Limb (tissue), 2 donors: ENCODE results near the gene CAND2.
A peak's percentile ranks its signal among the peaks of the same experiment; 100 is the strongest.
"Not testable (repeated sequence)": the region's sequence is repeated elsewhere in the genome, so short reads cannot be mapped to it uniquely, and the experiment has no call there.

ENCODE experiments used
- DNase-seq, 2 donors: peaks; one replicate each; pipeline ENCODE4 v3.0.0-alpha.2; 2016; ENCODE audit errors: extremely low spot score in 2 of 2

The CAND2 gene

DNA sequence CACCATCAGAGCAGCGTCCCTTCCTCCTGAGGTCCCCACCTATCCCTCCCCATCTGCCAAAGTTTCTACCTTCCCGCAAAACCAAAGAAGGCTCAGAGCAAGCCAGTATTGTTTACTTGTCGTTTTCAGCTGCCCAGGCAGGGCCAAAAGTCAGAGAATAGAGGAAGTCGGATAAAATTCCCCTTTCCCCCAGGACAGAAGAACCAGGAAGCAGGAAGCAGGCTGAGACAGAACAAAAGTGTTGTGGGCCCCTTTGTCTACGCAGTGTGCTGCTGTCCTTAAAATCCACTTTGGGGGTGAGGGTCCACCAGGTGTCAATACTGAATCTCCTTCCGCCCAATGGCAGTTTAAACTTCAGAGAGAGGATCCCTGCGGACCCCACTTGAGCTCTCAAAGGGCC, 63.4 kb downstream of the CAND2 start:
- DNase-seq: no peak

DNA sequence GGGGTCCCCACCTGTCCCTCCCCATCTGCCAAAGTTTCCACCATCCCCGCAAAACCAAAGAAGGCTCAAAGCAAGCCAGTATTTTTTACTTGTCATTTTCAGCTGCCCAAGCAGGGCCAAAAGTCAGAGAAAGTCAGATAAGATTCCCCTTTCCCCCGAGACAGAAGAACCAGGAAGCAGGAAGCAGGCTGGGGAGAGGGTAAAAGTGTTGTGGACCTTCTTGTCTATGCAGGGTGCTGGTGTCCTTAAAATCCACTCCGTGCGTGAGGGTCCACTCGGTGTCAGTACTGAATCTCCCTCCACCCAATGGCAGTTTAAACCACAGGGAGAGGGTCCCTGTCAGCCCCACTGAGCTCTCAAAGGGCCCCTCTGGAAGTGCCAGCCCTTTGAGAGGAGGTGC, 65.1 kb downstream of the CAND2 start:
- DNase-seq: no peak

DNA sequence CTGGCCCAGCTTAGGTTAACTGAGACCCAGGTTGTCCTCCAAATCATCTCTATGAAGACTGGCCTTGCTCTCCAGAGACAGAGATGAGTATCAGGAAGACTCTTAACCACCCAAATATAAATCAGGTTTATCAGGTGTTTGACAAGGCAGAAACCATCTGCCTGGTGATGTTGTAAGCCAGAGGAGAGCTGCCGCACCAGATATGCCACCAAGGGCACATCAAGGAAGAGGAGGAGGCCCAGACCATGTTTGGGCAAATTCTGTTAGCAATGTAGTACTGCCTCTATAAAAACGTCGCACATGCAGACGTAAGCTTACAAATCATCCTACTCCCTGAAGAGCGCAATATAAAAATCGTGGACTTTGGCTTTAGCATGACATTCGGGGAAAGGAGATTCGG, 65.9 kb downstream of the CAND2 start:
- DNase-seq: no peak

DNA sequence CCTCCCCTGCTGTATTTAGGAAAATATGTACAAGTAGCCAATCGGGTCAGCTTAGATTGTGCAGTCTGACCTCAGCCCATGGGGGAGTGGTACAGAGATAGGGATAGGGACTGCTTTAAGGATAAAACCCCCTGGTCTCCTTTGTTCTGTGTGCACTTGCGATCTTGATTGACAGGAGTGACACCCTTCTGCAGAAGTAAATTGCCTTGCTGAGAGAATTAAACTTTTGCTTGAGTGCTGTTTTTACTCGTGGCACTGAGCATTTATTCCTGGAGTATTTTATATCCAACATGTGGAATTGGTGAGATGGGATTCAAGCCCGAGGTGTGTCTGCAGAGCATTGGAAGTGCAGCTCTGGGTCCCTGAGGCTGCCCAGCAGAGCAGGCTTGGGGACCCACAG, 68.8 kb downstream of the CAND2 start:
- no peak for DNase-seq

DNA sequence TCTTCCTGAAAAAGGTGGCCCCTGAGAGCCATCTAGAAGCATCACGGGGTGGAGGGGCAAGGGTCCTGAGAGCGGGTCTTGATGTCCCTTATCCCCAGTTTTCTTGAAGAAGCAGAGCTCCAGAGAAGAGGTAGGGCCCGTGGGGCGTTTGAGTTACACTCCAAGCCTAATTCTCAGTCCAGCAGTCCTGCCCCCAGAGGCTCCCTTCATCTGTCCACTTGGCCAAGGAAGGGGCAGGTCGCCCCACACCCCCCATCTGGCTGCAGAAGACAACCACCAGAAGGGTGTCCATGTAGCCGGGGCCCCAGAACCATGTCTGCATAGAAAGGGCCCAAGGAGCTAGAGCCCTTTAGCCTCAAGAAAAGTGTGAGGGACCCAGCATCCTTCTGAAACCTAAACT, 70.4 kb downstream of the CAND2 start:
- DNase-seq: no peak

DNA sequence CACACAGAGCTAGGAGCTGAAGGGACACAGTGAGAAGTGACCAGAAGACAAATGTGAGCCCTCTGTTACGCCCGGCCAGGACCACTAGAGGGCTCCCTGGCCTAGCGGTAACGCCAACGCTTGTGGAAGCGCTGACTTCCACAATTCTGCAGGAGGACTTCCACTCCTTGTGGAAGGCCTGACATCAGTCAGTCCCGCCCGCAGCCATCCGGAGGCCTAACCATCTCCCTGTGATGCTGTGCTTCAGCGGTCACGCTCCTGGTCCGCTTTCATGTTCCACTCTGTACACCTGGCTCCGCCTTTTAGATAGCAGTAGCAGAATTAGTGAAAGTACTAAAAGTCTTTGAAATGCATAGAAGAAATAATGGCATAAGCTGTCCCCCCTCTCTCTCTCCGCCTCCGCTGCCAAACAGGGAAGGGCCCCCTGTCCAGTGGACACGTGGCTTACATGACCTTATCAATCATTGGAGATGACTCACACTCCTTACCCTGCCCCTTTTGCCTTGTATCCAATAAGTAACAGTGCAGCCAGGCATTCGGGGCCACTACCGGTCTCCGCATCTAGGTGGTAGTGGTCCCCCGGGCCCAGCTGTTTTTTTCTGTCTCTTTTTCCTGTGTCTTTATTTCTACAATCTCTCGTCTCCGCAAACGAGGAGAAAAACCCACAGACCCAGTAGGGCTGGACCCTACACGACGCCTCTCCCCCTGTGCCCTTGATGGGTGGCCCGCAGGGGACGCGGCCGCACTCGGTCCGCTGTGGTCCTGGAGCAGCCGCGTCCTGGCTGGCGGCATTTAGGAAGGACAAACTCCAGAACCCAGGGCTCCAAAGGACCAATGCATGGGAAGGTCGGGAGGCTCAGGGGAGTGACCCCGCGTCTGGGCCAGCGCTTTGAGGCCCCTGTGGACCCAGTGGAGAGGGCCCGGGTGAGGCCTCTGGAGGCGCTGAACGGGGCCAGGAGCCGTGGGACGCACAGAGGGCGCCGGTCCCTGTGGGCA, 71.9 kb downstream of the CAND2 start:
- peak; percentile 86 to 88 for DNase-seq

DNA sequence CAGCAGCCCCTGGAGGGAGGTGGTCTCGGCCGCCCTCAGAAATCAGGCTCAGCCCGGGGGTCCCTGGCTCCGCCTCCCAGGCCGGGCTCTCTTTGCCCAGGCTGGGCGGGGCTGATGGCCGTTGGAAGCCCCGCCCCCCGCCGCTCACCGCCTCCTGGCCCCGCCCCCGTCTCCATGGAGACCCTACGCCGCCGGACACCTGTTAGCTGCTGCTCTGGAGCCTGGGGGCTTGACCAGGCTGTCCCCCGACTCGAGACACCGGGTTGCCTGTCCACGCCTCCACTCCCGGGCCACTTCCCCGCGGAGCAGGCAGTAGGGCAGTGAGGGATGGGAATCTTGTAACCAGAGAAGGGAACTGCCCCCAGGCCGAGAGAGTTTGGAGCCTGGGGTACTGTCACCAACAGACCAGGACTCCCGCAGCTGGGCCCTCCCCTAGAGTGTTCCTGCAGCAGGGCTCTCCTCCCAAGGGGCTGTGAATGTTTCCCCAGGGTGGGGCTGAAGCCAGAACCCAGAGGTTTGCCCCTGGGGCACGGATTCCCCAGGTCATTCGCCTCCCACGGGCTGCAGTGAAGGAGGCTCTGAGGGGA, 72.6 kb downstream of the CAND2 start:
- peak in 1 of 2 donors; percentile 77 for DNase-seq

DNA sequence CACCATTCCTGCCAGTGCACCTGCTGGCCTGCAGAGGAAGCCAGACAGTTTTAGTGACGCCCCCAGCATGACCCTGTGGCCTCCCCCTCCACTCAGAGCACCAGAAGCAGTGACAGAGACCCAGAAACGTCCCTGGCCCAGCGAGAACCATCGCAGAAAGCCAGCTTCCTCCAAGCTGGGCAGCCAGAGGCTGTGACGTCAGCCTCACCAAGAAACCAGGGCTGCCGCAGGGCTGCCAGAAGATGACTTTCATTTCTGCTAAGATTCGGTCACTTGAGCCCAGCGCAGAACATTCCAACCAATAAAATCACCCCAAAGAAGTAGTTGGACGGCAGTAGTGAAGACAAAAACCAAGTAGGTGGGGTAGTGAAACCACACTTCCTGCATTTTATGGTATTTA, 74.5 kb downstream of the CAND2 start:
- DNase-seq: no peak

DNA sequence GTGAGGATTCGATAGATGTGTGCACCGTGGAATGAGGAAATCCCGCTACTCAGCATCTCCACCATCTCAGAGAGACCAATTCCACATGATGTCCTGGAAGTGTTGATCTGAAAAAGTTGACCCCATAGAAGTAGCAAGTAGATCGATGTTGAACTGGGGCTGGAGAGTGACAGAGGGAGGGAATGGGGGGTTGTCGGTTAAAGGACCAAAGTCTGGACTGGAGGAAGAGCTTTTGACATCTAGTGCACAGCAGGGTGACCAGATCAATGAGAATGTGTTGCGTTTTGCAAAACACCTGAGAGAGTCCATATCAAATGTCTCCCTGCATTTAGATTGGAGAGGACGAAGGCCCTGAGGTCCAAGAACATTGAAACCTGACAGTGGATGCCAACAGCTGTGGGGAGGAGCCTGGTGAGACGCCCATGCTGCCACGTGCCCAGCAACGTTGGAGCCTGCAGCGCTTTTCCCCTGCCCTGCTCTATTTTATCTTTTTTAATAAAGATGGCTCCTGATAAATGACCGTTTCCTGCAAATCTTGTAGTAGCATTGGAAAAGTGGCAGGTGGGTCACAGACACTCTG, 75.0 kb downstream of the CAND2 start:
- no peak for DNase-seq

DNA sequence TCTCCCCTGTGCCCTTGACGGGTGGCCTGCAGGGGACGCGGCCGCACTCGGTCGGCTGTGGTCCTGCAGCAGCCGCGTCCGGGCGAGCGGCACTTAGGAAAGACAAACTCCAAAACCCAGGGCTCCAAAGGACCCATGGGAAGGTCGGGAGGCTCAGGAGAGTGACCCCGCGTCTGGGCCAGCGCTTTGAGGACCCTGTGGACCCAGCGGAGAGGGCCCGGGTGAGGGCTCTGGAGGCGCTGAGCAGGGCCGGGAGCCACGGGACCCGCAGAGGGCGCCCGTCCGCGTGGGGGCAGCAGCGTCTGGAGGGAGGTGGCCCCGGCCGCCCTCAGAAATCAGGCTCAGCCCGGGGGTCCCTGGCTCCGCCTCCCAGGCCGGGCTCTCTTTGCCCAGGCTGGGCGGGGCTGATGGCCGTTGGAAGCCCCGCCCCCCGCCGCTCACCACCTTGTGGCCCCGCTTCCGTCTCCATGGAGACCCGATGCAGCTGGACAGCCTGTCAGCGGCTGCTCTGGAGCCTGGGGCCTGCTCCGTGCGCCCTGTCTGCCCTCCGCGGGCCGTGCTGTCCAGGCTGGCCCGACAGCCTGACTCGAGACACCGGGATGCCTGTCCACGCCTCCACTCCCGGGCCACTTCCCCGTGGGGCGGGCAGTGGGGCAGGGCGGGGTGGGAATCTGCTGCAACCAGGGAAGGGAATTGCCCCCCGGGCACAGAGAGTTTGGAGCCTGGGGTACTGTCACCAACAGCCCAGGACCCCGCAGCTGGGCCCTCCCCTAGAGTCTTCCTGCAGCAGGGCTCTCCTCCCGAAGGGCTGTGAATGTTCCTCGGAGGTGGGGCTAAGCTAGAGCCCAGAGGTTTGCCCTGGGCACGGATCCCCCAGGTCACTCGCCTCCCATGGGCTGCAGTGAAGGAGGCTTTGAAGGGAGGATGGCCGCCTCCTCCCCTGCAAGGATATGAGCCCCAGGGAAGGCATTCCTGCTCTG, 79.7 kb downstream of the CAND2 start:
- DNase-seq: peak in 1 of 2 donors; percentile 70

DNA sequence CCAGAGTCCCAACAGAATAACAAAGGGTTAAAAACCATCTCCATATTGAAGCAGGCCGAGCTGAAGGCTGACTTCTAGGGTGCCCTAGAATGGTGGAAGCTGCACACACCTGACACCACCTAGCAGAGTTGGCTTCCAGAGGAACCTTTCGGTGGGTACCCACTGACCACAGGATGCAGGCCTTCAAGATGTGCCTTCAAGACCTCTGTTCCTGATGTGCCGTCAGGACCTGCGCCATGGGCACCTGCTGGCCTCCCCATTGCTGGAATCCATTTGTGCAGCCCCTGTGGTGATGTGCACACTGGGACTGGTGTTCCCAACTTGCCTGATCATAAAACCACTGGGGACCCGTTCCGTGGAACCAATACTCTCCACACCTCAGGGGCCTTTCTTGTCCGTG, 80.6 kb downstream of the CAND2 start:
- no peak for DNase-seq

DNA sequence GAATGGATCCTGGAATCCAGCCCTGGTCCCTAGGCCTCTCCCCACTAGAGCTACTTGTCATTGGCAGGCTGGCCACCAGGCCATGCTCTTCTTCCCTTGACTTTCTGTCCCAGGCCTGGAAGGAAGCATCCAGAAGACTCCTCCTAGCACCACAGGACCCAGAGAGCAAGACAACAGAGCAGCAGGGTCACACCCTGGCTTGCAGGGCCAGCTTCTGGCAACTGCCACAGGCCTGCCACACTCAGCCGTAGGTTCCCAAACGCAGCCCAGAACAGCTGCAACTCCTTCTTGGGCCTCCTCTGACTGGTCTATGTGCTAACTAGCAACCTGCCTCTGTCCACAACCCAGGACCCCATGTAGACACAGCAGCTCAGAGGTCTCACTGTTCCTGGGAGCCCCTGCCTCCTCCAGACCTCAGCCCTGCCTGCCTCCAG, 81.7 kb downstream of the CAND2 start:
- DNase-seq: no peak

DNA sequence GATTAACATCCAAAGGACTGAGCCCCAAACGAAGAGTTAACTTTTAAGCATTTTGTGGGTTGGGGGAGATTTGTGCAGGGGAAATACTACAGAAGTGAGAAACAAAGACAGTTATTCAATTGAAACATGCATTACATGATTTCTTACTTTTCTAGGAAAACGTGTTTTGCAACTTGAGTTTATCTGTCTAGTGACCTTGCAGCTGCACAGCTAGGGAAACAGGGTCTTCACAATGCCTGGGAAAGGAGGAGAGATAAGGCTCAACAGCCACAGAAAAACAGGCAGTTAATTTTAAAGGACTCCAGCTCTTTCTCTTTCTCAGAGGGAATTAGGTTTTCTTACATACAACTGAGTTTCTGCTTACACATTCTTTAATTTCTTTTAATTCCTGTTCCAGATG, 82.3 kb downstream of the CAND2 start:
- DNase-seq: not testable (repeated sequence)

DNA sequence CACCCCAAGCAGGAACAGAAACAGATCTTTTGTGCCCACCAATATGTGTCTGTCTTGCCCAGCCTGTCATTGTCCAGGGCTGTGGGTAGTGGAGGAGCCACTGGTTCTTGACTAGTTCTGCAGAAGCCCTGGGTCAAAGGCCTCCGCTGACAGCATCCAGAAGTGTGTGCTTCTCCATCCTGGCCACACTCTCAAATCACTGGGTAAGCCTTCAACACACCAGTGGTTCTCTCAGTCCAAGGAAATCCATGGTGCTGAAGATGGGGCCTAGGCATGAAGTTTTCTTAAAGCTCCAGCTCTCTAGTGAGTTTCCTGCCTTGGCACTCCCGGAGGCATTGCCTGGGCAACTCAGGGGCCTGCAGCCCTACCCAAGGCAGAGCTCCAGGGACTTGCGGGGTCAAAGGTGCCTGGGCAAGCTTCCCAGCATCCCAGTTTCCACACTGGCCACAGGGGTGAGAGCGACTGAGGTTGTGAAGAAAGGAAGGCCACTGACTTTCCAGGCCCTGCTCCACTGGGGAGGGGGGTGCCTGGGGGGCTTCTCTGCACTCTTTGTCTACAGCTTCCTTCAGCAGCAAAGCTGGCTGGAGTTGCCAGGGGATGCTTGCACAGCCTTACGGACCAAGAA, 82.8 kb downstream of the CAND2 start:
- no peak for DNase-seq

DNA sequence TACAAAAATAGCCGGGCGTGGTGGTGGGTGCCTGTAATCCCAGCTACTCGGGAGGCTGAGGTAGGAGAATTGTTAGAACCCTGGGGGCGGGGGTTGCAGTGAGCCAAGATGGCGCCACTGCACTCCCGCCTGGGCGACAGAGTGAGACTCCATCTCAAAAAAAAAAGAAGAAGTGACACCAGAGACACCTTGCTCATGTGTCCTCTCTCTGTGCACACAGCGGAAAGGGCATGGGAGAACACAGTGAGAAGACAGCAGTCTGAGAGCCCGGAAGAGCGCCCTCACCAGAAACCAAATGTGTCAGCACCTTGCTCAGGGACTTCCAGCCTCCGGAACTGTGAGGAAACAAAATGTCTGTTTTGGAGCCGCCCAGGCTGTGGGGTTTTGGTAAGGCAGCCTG, 85.4 kb downstream of the CAND2 start:
- not testable (repeated sequence) for DNase-seq

DNA sequence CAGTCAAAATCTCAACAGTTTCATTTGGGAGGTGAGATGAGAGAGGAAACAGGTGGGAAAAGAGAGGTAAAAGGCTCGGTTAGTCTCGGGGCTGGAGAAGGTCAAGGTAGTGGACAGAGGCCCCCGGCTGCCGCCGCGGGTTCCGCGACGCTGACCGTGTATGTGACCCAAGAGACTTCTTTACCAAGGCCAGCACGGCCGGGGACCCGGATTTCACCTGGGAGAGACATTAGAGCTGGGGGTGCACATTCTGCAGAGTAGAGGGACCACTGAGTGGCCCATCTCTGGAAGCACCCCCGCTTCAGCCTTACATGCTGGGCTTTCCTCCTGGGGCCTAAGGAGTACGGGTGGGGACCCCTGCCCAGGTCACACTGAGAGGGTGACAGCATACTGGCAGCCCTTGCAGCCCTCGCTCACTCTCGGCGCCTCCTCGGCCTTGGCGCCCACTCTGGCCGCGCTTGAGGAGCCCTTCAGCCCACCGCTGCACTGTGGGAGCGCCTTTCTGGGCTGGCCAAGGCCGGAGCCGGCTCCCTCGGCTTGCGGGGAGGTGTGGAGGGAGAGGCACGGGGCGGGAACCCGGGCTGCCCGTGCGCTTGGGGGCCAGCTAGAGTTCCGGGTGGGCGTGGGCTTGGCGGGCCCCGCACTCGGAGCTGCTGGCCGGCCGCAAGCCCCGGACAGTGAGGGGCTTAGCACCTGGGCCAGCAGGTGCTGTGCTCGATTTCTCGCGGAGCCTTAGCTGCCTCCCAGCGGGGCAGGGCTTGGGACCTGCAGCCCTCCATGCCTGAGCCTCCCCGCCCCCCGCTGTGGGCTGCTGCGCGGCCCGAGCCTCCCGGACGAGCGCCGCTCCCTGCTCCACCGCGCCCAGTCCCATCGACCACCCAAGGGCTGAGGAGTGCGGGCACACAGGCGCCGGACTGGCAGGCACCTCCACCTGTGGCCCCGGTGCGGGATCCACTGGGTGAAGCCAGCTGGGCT, 86.1 kb downstream of the CAND2 start:
- no peak for DNase-seq

DNA sequence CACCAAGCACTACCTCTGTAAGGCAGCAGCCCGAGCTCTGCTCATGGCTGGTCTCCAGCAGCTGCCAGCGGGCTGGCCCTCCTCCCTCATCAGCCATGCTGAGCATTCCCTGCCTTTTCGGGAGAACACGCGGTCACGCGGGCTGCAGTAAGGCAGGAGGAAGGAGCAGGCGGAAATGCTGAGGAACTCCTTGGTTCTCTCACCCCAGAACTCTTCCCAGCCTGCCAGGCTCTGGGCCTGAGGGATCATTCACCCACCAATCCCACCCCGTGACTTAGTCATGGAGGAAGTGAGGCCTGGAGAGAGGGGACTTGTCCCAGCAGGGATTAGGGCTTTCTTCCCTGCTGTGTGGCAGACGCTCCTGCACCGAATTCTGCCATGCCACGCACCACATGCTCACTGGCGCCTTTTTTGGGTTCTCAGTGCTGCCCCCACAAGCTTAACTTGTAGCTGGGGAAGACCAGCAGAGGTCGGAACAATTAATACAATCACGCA, 87.8 kb downstream of the CAND2 start:
- peak in 1 of 2 donors; percentile 66 for DNase-seq
